Transverse colon (tissue), 4 donors: ENCODE data around the gene RNF44. TPM values are rescaled to one million over a fixed set of nuclear protein-coding genes. Genes with fewer than 3 reads are reported as not detected.
A peak's percentile ranks its signal among the peaks of the same experiment; 100 is the strongest.

Source experiments
- DNase-seq: peaks from one replicate; pipeline ENCODE4 v3.0.0-alpha.2; 2019
- H3K27ac ChIP-seq, 4 donors: fragments of 200-600 bp; sonication (generic); 2 replicates each; pipeline ENCODE4 v1.5.1; 2016 to 2018; ENCODE audit warnings: inconsistent platforms in 4 of 4
- H3K27me3 ChIP-seq: fragments of 200-600 bp; sonication (generic); 2 replicates; pipeline ENCODE4 v1.5.1; 2017; ENCODE audit warnings: inconsistent platforms
- H3K36me3 ChIP-seq, 4 donors: fragments of 200-600 bp; sonication (generic); 2 replicates each; pipeline ENCODE4 v1.5.1; 2017 to 2019; ENCODE audit warnings: inconsistent platforms in 4 of 4
- H3K4me1 ChIP-seq, 4 donors: fragments of 200-600 bp; sonication (generic); 2 replicates each; pipeline ENCODE4 v1.5.1; 2017 to 2020; ENCODE audit warnings: inconsistent platforms in 4 of 4
- H3K4me3 ChIP-seq, 4 donors: fragments of 200-600 bp; sonication (generic); 1 replicate in 1 of 4; 2 replicates in 3 of 4; pipeline versions ENCODE4 v1.5.1 to v1.6.1; 2017 to 2019; ENCODE audit warnings: inconsistent platforms in 4 of 4
- H3K9me3 ChIP-seq, 2 donors: fragments of 200-600 bp; sonication (generic); 2 replicates each; pipeline ENCODE4 v1.5.1; 2017 to 2019; ENCODE audit warnings: inconsistent platforms in 2 of 2
- EP300 ChIP-seq: sonication (generic); formaldehyde crosslinking; IDR thresholded peaks from one replicate; pipeline ENCODE4 v1.6.1; 2017; ENCODE audit warnings: antibody characterized with exemption, low read depth
- POLR2A ChIP-seq: fragments of 450-650 bp; IDR thresholded peaks from one replicate; pipeline ENCODE4 v1.6.1; 2016; ENCODE audit warnings: antibody characterized with exemption, mild to moderate bottlenecking, moderate library complexity
- POLR2AphosphoS5 ChIP-seq, 3 donors: sonication (generic); formaldehyde crosslinking; IDR thresholded peaks; one replicate each; pipeline ENCODE4 v1.6.1; 2016; ENCODE audit warnings: antibody characterized with exemption in 3 of 3
- WGBS, 2 donors: methylation state at CpG; one replicate each; pipeline ENCODE4 v1.1.5; 2018; ENCODE audit warnings: low coverage in 1 of 2; 5-methylcytosine and 5-hydroxymethylcytosine counted together
- in situ Hi-C, 4 donors: fragments of 200-750 bp; cut with MboI; loops; one replicate each; pipeline versions ENCODE4 v1.15.0 to v1.15.1; 2017; ENCODE audit warnings: low sequenced_read_pairs in 3 of 4, low pct_ligation_motif_present in 1 of 4, low pct_unique_long_range_greater_than_20kb in 1 of 4
- intact Hi-C: fragments of 100-400 bp; cut with DNase I; formaldehyde crosslinking; loops from one replicate; pipeline ENCODE4 v1.15.1; 2023; ENCODE audit warnings: low total_unique reads
- total RNA-seq, 4 donors: library from RNA; depleted of rRNA; stranded (reverse); fragments of >200 nt; gene quantifications; one replicate each; pipeline ENCODE4 v1.1.0, GENCODE V29; 2016
- TF ChIP-seq, protein P1 (sequence below), 5 experiments: fragments of 200-600 bp in 3 of 5; fragments of 450-650 bp in 2 of 5; sonication (generic) in 3 of 5; IDR thresholded peaks; 1 replicate in 2 of 5; 2 replicates in 3 of 5; pipeline ENCODE4 v1.5.1; 2016 to 2017; ENCODE audit warnings: antibody characterized with exemption in 5 of 5, inconsistent platforms in 3 of 5, mild to moderate bottlenecking in 2 of 5, moderate library complexity in 1 of 5

Gene RNF44
- total RNA-seq, 4 donors from 2014 or later = 43.8 to 65.6 (median 54.8) TPM

DNA sequence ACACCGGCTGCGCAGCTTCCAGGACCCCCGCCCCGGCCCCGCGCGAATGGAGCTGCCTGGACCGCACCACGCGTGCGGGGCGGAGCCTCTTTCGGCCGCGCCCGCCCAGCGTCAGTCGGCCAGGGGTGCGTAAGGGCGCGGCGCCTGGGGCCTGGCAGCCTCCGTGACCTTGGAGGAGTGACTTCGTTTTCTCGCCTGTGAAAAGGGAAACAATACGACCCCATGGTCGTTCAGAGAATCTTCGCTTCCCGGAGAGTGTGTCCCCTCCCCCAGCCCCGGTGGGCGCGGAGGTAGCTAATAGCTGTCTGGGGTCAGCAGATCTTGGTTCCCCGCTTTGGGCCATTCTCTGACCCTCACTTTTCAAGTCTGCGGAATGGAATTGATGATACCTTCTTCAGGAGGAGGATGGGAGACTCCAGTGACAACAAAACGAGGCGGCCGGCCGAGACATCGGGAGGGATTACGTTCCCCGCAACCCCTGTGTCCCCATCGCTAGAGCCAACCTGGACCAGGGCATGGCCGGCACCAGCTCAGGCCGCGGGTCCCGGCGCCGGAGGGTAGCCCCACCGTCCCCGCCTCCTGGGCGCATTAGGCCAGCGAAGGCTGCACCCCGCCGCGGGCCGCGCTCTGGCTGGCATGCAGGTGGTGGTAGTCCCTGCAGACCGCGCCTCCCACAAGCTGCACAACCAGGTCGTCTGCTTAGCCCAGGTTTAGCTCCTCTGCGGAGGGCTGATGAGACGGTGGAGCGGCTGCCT lies 6.4 kb upstream of the RNF44 start:
- WGBS, 2 donors = 1% methylated on average over 28 of the region's 63 CpGs; no CpG with 5 or more reads in 1 of the 2 donors
- H3K27me3 ChIP-seq = no peaks in the 10 kb centered on the region
- in situ Hi-C loops (no loop called here), intact Hi-C loops (no loop called here)
- H3K36me3 ChIP-seq = no peaks in the 10 kb centered on the region
- peak overlapping the region; percentile 75 to 91 (median 82) for H3K4me3 ChIP-seq
- H3K4me1 ChIP-seq = peaks cover 11 to 55% (median 49%) of the 10 kb centered on the region in 4 donors
- peak overlapping the region; percentile 96 to 97 (median 97) for H3K27ac ChIP-seq
- no peaks in the 10 kb centered on the region for H3K9me3 ChIP-seq
- DNase-seq = peak; percentile 88
- TF ChIP-seq, protein P1, sequence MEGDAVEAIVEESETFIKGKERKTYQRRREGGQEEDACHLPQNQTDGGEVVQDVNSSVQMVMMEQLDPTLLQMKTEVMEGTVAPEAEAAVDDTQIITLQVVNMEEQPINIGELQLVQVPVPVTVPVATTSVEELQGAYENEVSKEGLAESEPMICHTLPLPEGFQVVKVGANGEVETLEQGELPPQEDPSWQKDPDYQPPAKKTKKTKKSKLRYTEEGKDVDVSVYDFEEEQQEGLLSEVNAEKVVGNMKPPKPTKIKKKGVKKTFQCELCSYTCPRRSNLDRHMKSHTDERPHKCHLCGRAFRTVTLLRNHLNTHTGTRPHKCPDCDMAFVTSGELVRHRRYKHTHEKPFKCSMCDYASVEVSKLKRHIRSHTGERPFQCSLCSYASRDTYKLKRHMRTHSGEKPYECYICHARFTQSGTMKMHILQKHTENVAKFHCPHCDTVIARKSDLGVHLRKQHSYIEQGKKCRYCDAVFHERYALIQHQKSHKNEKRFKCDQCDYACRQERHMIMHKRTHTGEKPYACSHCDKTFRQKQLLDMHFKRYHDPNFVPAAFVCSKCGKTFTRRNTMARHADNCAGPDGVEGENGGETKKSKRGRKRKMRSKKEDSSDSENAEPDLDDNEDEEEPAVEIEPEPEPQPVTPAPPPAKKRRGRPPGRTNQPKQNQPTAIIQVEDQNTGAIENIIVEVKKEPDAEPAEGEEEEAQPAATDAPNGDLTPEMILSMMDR (IDR thresholded peaks at IDR 0.05) = peak in 1 of 5 experiments; percentile 9
- TF ChIP-seq POLR2A (peak; percentile 88), EP300 (no peak), POLR2AphosphoS5 (IDR thresholded peaks at IDR 0.05) (peak; percentile 82 to 95 (median 94))

DNA sequence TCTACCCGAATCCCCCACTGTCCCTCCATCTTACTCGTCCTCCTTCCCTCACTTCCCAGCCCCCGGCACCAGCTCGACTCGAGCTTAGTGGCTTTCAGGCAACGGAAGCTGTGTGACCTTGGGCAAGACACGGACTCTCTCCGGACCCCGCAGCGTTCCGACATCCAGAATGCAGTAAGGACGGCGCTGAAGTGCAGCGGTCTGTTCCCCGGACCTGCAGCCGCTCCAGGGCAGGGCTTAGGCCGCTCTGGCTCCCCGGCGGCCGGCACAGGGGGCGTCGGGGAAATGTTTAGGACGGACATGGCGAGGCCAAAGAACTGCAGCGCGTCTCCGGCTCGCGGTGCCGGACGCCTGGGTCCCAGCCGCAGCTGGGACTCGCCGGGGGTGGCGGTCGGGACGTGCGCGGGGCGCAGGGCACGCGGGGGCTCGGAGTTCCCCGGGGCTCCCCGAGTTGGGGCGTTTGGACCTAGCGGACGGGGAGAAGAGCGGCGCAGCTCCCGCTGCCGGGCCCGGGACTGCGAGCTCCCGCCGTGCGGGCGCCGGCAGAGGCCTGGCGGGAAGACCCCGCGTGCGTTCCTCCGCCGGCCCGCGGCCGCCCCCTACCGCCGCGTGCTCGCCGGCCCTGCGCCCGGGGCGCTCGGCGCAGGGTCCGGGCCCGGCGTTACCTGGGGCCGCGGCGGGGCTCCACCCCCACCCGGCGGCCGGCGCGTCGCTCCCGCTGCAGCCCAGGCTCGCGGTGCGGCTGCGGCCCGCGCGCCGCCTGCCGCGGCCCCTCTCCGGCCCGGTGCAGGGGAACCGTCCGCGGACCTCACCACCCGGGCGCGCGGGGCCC lies 5.6 kb upstream of the RNF44 start:
- no peaks in the 10 kb centered on the region for H3K27me3 ChIP-seq
- no peak for DNase-seq
- TF ChIP-seq POLR2A (peak; percentile 67), EP300 (no peak), POLR2AphosphoS5 (IDR thresholded peaks at IDR 0.05) (peak in 1 of 3 donors; percentile 5)
- TF ChIP-seq, protein P1 (IDR thresholded peaks at IDR 0.05) = peak in 2 of 5 experiments; percentile 5 to 14
- intact Hi-C loops = no loop called here
- in situ Hi-C loops = no loop called here
- WGBS, 2 donors = 1 to 10% methylated on average over 2 to 61 of the region's 110 CpGs
- H3K36me3 ChIP-seq = no peaks in the 10 kb centered on the region
- H3K9me3 ChIP-seq = no peaks in the 10 kb centered on the region
- peaks cover 8 to 53% (median 47%) of the 10 kb centered on the region in 4 donors for H3K4me1 ChIP-seq
- peak overlapping the region; percentile 96 to 97 (median 97) for H3K27ac ChIP-seq
- peak overlapping the region; percentile 75 to 91 (median 82) for H3K4me3 ChIP-seq

DNA sequence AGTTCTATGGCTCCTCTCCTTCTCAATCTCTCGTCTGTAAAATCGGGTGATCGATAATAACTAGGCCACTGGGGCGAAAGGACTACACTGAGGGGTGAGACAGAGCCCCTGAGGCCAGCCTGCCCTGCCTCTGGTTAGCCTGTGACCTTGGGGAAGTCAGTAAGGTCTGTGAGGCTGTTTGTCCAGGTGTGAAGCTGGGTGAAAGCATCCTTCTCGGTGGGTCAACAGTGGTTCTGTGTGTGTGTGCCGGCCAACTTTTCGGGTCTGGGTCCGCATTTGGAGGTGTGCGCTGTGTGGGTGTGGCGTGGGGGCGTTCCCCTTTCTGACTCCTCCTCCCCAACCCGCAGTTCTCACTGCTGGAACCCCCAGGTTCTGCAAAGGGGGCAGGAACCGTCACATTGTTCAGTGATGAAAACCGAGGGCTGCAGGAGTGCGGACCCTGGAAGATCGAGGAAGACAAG lies 5.0 kb upstream of the RNF44 start:
- Histone ChIP-seq H3K27ac (peak overlapping the region; percentile 96 to 97 (median 97)), H3K9me3 (no peaks in the 10 kb centered on the region), H3K4me1 (peaks cover 8 to 47% (median 42%) of the 10 kb centered on the region in 4 donors), H3K36me3 (no peaks in the 10 kb centered on the region), H3K27me3 (no peaks in the 10 kb centered on the region), H3K4me3 (peak overlapping the region; percentile 68 to 91 (median 82))
- 35% methylated on average over 16 of the region's 16 CpGs; no CpG with 5 or more reads in 1 of the 2 donors for WGBS, 2 donors
- no peak for TF ChIP-seq POLR2A
- TF ChIP-seq POLR2AphosphoS5 (IDR thresholded peaks at IDR 0.05) = peak; percentile 61 to 68 (median 62)
- TF ChIP-seq, protein P1 (IDR thresholded peaks at IDR 0.05) = peak in 1 of 5 experiments; percentile 5
- in situ Hi-C loops = no loop called here
- intact Hi-C loops = no loop called here
- DNase-seq = peak; percentile 82
